Parathyroid adenoma (tissue), 2 donors: Measurements from ENCODE around the gene RNH1.

Experiments
- H2AFZ ChIP-seq: fragments of 300-600 bp; sonication (generic); one replicate; pipeline ENCODE4 v1.7.0; 2017; ENCODE audit warnings: antibody characterized with exemption, mild to moderate bottlenecking
- H3K27ac ChIP-seq: fragments of 300-600 bp; sonication (generic); one replicate; pipeline ENCODE4 v1.7.0; 2017
- H3K27me3 ChIP-seq: fragments of 300-600 bp; sonication (generic); one replicate; pipeline ENCODE4 v1.7.0; 2017; ENCODE audit warnings: low read length; ENCODE audit not compliant: control insufficient read depth, insufficient read depth
- H3K36me3 ChIP-seq: fragments of 300-600 bp; sonication (generic); one replicate; pipeline ENCODE4 v1.7.0; 2017; ENCODE audit warnings: low read length; ENCODE audit not compliant: control insufficient read depth, insufficient read depth
- H3K4me1 ChIP-seq: fragments of 300-600 bp; sonication (generic); one replicate; pipeline ENCODE4 v1.7.0; 2017; ENCODE audit warnings: control low read depth
- H3K4me2 ChIP-seq: fragments of 300-600 bp; sonication (generic); one replicate; pipeline ENCODE4 v1.7.0; 2017; ENCODE audit warnings: low read length
- H3K4me3 ChIP-seq: fragments of 300-600 bp; sonication (generic); one replicate; pipeline ENCODE4 v1.7.0; 2017; ENCODE audit warnings: low read depth, low read length
- H3K79me2 ChIP-seq: fragments of 300-600 bp; sonication (generic); one replicate; pipeline ENCODE4 v1.7.0; 2017; ENCODE audit warnings: control low read depth
- H3K9ac ChIP-seq: fragments of 300-600 bp; sonication (generic); one replicate; pipeline ENCODE4 v1.7.0; 2017; ENCODE audit warnings: mild to moderate bottlenecking
- H3K9me3 ChIP-seq: fragments of 300-600 bp; sonication (generic); one replicate; pipeline ENCODE4 v1.7.0; 2017; ENCODE audit warnings: low read length; ENCODE audit not compliant: control insufficient read depth
- TF ChIP-seq, protein P1 (sequence below): fragments of 300-600 bp; sonication (generic); IDR thresholded peaks from one replicate; pipeline ENCODE4 v1.7.0; 2017; ENCODE audit warnings: antibody characterized with exemption, mild to moderate bottlenecking
- donor health status: primary hyperparathyroidism.

The RNH1 gene

DNA sequence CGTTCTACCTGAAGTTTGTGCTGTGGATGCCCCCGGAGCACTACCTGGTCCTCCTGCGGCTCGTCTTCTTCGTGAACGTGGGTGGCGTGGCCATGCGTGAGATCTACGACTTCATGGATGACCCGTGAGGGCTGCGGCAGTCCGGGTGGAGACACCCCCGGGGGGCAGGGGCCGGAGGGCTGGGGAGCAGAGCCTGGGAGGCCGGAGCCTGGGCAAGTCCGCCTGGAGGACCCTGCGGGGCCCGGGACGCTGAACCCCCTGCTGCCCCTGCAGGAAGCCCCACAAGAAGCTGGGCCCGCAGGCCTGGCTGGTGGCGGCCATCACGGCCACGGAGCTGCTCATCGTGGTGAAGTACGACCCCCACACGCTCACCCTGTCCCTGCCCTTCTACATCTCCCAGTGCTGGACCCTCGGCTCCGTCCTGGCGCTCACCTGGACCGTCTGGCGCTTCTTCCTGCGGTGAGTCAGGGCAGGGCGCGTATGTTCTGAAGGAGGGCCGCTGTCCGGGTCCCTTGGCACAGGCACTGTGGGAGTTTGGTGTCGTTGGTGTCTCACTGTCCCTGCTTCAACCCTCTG lies 17.3 kb downstream of the RNH1 start:
- Histone ChIP-seq H3K27ac (no peak overlapping the region), H3K36me3 (no peaks in the 10 kb centered on the region), H3K79me2 (no peaks in the 10 kb centered on the region)

DNA sequence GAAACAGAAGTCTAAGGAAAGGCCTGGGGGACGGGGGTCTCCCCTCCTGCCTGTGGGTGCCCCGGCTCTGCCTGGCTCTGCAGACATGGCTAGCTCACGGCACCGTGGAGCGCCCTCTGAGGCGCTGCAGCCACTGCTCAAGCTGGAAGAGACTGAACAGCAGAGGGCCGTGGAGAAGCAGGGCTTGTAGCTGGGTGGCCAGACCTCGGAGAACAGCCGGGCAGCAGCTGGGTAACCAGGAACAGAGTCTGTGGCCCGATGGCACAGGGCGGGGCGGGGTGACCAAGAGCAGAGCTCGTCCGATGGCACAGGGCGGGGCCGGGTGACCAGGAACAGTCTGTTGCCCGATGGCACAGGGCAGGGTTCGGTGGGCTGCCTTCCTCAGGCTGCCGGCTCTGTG lies 18.1 kb downstream of the RNH1 start:
- no peak overlapping the region for H3K4me3 ChIP-seq
- no peak overlapping the region for H3K4me2 ChIP-seq
- H3K27ac ChIP-seq = no peak overlapping the region
- no peak overlapping the region for H3K9ac ChIP-seq
- peaks cover 3% of the 10 kb centered on the region for H3K79me2 ChIP-seq
- TF ChIP-seq, protein P1, sequence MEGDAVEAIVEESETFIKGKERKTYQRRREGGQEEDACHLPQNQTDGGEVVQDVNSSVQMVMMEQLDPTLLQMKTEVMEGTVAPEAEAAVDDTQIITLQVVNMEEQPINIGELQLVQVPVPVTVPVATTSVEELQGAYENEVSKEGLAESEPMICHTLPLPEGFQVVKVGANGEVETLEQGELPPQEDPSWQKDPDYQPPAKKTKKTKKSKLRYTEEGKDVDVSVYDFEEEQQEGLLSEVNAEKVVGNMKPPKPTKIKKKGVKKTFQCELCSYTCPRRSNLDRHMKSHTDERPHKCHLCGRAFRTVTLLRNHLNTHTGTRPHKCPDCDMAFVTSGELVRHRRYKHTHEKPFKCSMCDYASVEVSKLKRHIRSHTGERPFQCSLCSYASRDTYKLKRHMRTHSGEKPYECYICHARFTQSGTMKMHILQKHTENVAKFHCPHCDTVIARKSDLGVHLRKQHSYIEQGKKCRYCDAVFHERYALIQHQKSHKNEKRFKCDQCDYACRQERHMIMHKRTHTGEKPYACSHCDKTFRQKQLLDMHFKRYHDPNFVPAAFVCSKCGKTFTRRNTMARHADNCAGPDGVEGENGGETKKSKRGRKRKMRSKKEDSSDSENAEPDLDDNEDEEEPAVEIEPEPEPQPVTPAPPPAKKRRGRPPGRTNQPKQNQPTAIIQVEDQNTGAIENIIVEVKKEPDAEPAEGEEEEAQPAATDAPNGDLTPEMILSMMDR = no peak
- peaks cover 3% of the 10 kb centered on the region for H3K4me1 ChIP-seq
- no peaks in the 10 kb centered on the region for H3K36me3 ChIP-seq
- no peak overlapping the region for H2AFZ ChIP-seq
- H3K27me3 ChIP-seq = no peaks in the 10 kb centered on the region
- H3K9me3 ChIP-seq = no peaks in the 10 kb centered on the region

More for the DNA sequence above, 17.3 kb downstream of the RNH1 start:
- Histone ChIP-seq H3K27me3 (no peaks in the 10 kb centered on the region), H3K4me1 (peaks cover 3% of the 10 kb centered on the region), H2AFZ (no peak overlapping the region), H3K4me2 (no peak overlapping the region), H3K9ac (no peak overlapping the region), H3K4me3 (no peak overlapping the region), H3K9me3 (no peaks in the 10 kb centered on the region)
- TF ChIP-seq, protein P1 = no peak

DNA sequence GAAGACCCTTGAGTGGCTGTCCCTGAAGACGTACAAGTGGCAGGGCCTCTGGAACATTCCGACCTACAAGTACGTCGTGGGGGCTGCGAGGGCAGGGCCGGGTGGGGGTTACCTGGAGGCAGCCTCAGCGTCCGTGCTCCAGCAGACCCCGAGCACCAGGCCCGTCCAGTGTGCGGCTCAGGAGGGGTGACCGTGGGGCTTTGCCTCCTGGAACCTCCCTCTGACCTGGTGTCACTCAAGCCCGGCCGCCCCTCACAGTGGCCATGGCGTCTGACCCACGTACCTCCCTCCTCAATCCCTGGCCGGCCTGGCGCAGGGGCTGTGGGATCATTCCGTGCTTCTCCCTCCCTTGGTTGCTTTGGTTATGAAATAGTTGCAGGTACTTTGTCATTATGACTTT lies 18.5 kb downstream of the RNH1 start:
- Histone ChIP-seq H3K4me1 (peaks cover 3% of the 10 kb centered on the region), H3K27ac (no peak overlapping the region), H3K27me3 (no peaks in the 10 kb centered on the region), H3K4me2 (no peak overlapping the region), H3K9ac (no peak overlapping the region), H3K9me3 (no peaks in the 10 kb centered on the region), H3K36me3 (no peaks in the 10 kb centered on the region), H3K79me2 (peaks cover 5% of the 10 kb centered on the region), H3K4me3 (no peak overlapping the region), H2AFZ (no peak overlapping the region)
- TF ChIP-seq, protein P1 = no peak

DNA sequence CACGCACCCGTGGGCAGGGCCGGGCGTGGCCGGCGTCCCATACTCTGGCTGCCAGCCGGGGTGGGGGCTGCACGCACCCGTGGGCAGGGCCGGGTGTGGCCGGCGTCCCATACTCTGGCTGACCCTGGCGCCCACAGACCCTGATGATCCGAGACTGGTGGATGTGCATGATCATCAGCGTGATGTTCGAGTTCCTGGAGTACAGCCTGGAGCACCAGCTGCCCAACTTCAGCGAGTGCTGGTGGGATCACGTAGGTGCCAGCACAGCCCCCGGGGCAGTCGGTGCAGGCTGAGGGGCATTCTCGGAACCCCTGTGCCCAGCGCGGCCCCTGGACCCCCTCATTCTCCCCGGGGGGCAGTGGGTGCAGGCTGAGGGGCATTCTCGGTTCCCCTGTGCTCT lies 19.0 kb downstream of the RNH1 start:
- no peaks in the 10 kb centered on the region for H3K36me3 ChIP-seq
- no peak overlapping the region for H3K9ac ChIP-seq
- no peaks in the 10 kb centered on the region for H3K9me3 ChIP-seq
- peaks cover 3% of the 10 kb centered on the region for H3K4me1 ChIP-seq
- no peak overlapping the region for H3K4me2 ChIP-seq
- no peaks in the 10 kb centered on the region for H3K27me3 ChIP-seq
- H2AFZ ChIP-seq = no peak overlapping the region
- TF ChIP-seq, protein P1 = no peak
- H3K79me2 ChIP-seq = peaks cover 5% of the 10 kb centered on the region
- H3K4me3 ChIP-seq = no peak overlapping the region
- no peak overlapping the region for H3K27ac ChIP-seq

GRCh38 chr11:487571-488021 lies 19.4 kb downstream of the RNH1 start:
- TF ChIP-seq, protein P1 = no peak
- H3K9ac ChIP-seq = no peak overlapping the region
- no peak overlapping the region for H2AFZ ChIP-seq
- no peak overlapping the region for H3K4me2 ChIP-seq
- H3K36me3 ChIP-seq = no peaks in the 10 kb centered on the region
- H3K9me3 ChIP-seq = no peaks in the 10 kb centered on the region
- H3K4me3 ChIP-seq = no peak overlapping the region
- H3K4me1 ChIP-seq = peaks cover 3% of the 10 kb centered on the region
- H3K27me3 ChIP-seq = no peaks in the 10 kb centered on the region
- H3K79me2 ChIP-seq = peaks cover 5% of the 10 kb centered on the region
- no peak overlapping the region for H3K27ac ChIP-seq
